Pancreas (tissue), 10 donors: Measurements from ENCODE around the gene SPO11. TPM values are rescaled to one million over a fixed set of nuclear protein-coding genes. Genes with fewer than 3 reads are reported as not detected.

Source experiments
- ATAC-seq, 4 donors: fragments of 200-7000 bp; cut with Tn5 transposase; one replicate each; pipeline versions ENCODE4 v1.8.0 to v1.9.1; 2020; ENCODE audit warnings: mild to moderate bottlenecking in 4 of 4, moderate library complexity in 4 of 4
- DNase-seq, 6 donors: peaks; one replicate each; pipeline ENCODE4 v3.0.0-alpha.2; 2020
- FAIRE-seq: peaks from 2 replicates; lab custom pipeline; 2012; peaks lifted over from hg19 to GRCh38; lab: Jason Lieb, UNC
- H3K27ac ChIP-seq, 4 donors: fragments of 200-600 bp; sonication (generic); 1 replicate in 3 of 4; 2 replicates in 1 of 4; pipeline versions ENCODE4 v1.5.0 to v1.8.0; 2020
- H3K27me3 ChIP-seq, 4 donors: fragments of 200-600 bp; one replicate each; pipeline ENCODE4 v1.8.0; 2021
- H3K36me3 ChIP-seq, 3 donors: fragments of 200-600 bp; sonication (generic) in 1 of 3; one replicate each; pipeline versions ENCODE4 v1.5.0 to v1.8.0; 2020 to 2021
- H3K4me1 ChIP-seq, 3 donors: fragments of 200-600 bp; one replicate each; pipeline ENCODE4 v1.8.0; 2021
- H3K4me3 ChIP-seq, 4 donors: fragments of 200-600 bp; sonication (generic) in 2 of 4; one replicate each; pipeline versions ENCODE4 v1.5.0 to v1.8.0; 2020 to 2021
- H3K9me3 ChIP-seq, 4 donors: fragments of 200-600 bp; one replicate each; pipeline ENCODE4 v1.8.0; 2021
- WGBS, 2 donors: extraction: QIAGEN DNeasy Blood & Tissue Kit; methylation state at CpG; one replicate each; pipeline ENCODE4 v1.1.7; 2013; 5-methylcytosine and 5-hydroxymethylcytosine counted together
- intact Hi-C, 3 donors: fragments of 100-400 bp; cut with DNase I; formaldehyde crosslinking; loops; one replicate each; pipeline versions ENCODE4 v1.11.1 to v1.14.2; 2022
- microRNA-seq, 2 donors: library from miRNA; unstranded; fragments of <30 nt; microRNA quantifications; one replicate each; pipeline versions ENCODE4 to v1.1.0, GENCODE V29; 2019 to 2020
- polyA plus RNA-seq, 2 donors: library from polyadenylated mRNA; stranded (reverse); fragments of 200-250 nt; gene quantifications; one replicate each; pipeline ENCODE4 v1.2.3, GENCODE V29; 2013
- total RNA-seq, 6 donors: library from RNA; stranded (reverse); fragmentation: NEBNext Ultra II Directional in 4 of 6; extraction: Animal tissue kit (Norgen Biotek cat#: 25700) in 4 of 6; gene quantifications; one replicate each; pipeline versions ENCODE4 v1.2.1 to v1.2.4, GENCODE V29; 2021 to 2023
- TF ChIP-seq, protein P1 (sequence below), 4 donors: fragments of 200-600 bp; sonication (generic) in 3 of 4; IDR thresholded peaks; one replicate each; pipeline versions ENCODE4 v1.5.0 to v1.8.0; 2021; ENCODE audit warnings: antibody characterized with exemption in 4 of 4
- donor health status: healthy with polysubstance abuse.
- donor health status: DM: no; HTN: no; CAD: no; lungs with moderate emphysema.
- donor health status: DM: no; HTN: no; CAD: no.
- donor health status: control.
- donor health status: control.
- donor health status: Bipolar disorder and iron deficiency.
- donor health status: DM: yes; HTN: yes; CAD: no.
- donor health status: DM: no; HTN: no; CAD: no.
- donor health status: DM: no; HTN: no; CAD: no.
- donor health status: DM: yes; HTN: yes; CAD: no.

The SPO11 gene
- total and polyA plus RNA-seq, 8 donors: not detected

DNA sequence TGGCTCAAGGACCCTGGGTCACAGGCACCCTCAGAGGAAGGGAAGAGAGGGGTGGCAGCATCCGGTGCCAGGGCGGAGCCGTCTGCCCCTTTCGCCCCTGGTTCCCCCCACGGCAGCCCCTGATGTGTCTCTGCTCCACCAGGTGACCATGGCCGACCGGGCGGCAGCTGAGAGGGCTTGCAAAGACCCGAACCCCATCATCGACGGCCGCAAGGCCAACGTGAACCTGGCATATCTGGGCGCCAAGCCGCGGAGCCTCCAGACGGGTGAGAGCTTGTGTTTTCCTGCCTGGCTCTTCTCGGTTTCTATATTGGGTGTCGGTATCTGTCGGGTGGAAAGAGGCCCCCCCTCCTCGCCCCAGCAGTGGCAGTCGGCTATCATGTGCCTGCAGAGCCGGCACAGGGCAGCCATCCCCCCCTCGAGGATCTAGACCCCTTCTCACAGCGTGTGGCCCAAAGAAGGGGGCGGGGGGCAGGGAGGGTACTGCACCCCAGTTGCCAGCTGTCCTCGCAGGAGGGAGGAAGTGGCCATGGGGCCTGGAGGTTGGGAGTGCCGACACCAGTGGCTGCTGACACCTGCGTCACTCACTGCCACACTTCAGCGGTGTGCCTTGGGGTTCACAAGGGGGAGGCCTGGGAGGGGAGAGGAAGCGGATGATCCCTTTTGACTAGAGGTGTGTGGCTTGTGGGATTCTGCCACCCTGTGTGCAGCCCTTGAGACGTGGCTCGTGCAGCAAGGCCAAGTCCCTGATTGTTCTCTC is 63.1 kb downstream of the SPO11 start:
- Histone ChIP-seq H3K4me3 (peak overlapping the region in 3 of 4 donors; percentile 57 to 78 (median 70)), H3K4me1 (peaks cover 0 to 7% (median 0%) of the 10 kb centered on the region in 3 donors), H3K27ac (no peak overlapping the region), H3K27me3 (no peaks in the 10 kb centered on the region), H3K9me3 (no peaks in the 10 kb centered on the region), H3K36me3 (no peaks in the 10 kb centered on the region)
- intact Hi-C loops: no loop called here
- TF ChIP-seq, protein P1, sequence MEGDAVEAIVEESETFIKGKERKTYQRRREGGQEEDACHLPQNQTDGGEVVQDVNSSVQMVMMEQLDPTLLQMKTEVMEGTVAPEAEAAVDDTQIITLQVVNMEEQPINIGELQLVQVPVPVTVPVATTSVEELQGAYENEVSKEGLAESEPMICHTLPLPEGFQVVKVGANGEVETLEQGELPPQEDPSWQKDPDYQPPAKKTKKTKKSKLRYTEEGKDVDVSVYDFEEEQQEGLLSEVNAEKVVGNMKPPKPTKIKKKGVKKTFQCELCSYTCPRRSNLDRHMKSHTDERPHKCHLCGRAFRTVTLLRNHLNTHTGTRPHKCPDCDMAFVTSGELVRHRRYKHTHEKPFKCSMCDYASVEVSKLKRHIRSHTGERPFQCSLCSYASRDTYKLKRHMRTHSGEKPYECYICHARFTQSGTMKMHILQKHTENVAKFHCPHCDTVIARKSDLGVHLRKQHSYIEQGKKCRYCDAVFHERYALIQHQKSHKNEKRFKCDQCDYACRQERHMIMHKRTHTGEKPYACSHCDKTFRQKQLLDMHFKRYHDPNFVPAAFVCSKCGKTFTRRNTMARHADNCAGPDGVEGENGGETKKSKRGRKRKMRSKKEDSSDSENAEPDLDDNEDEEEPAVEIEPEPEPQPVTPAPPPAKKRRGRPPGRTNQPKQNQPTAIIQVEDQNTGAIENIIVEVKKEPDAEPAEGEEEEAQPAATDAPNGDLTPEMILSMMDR (IDR thresholded peaks at IDR 0.05): no peak
- 40 to 67% methylated on average over 33 of the region's 33 CpGs for WGBS, 2 donors
- DNase-seq (peak in 3 of 6 donors; percentile 45 to 80 (median 57)), FAIRE-seq (no peak), ATAC-seq (no peak)

Small RNAs within 50 kb of the gene (microRNA-seq; reads per million reads assigned to microRNA genes)
- gene MIR4325: 0 reads per million in 2 donors

Other genes starting within 250 kb of the SPO11 start
- gene BMP7, start 63.2 kb upstream of the SPO11 start, total RNA-seq: 1 to 10 TPM in 1 of 6 donors, under 1 TPM in 5; 0.12 to 2.5 (median 0.39) TPM
- under 1 TPM in 1 of 2 donors, not detected in 1; 0.33 TPM for gene BMP7, start 63.2 kb upstream of the SPO11 start, polyA plus RNA-seq
- gene RAE1, start 21.5 kb downstream of the SPO11 start, total RNA-seq: 10 to 100 TPM in 1 of 6 donors, 1 to 10 TPM in 5; 4.3 to 11.4 (median 6.6) TPM
- 10 to 100 TPM in 1 of 2 donors, 1 to 10 TPM in 1; 5.7 to 13.5 TPM for gene RAE1, start 21.5 kb downstream of the SPO11 start, polyA plus RNA-seq
- 1 to 10 TPM; 3.9 to 10.0 (median 5.3) TPM for gene RBM38, start 61.6 kb downstream of the SPO11 start, total RNA-seq
- gene RBM38, start 61.6 kb downstream of the SPO11 start, polyA plus RNA-seq: 10 to 100 TPM in 1 of 2 donors, 1 to 10 TPM in 1; 9.7 to 13.1 TPM
- gene CTCFL, start 195.3 kb downstream of the SPO11 start, total RNA-seq: under 1 TPM in 1 of 6 donors, not detected in 5; 0.16 TPM
- not detected for gene CTCFL, start 195.3 kb downstream of the SPO11 start, polyA plus RNA-seq
- 1 to 10 TPM in 1 of 6 donors, under 1 TPM in 5; 0.12 to 2.5 (median 0.47) TPM for gene PCK1, start 231.3 kb downstream of the SPO11 start, total RNA-seq
- 1 to 10 TPM in 1 of 2 donors, under 1 TPM in 1; 0.38 to 2.3 TPM for gene PCK1, start 231.3 kb downstream of the SPO11 start, polyA plus RNA-seq